GM12872 (cell line): ENCODE data around the gene PRPSAP1.

Experiments
- TF ChIP-seq, protein P1 (sequence below): IDR thresholded peaks from 3 replicates; pipeline ENCODE4 v1.5.1; 2011; ENCODE audit warnings: low read depth, mild to moderate bottlenecking, low read length, moderate library complexity; ENCODE audit not compliant: insufficient read depth

The PRPSAP1 gene

DNA sequence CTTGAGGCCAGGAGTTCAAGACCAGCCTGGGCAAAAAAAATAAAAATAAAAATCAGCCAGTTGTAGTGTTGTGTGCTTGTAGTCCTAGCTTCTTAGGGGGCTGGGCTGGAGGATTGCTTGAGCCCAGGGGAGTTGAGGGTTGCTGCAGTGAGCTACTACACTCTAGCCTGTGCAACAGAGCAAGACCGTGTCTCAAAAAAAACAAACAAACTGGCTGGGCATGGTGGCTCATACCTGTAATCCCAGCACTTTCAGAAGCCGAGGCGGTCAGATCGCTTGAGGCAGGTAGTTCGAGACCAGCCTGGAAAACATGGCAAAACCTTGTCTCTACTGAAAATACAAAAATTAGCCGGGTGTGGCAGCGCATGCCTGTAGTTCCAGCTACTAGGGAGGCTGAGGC lies 93.5 kb downstream of the PRPSAP1 start:
- TF ChIP-seq, protein P1, sequence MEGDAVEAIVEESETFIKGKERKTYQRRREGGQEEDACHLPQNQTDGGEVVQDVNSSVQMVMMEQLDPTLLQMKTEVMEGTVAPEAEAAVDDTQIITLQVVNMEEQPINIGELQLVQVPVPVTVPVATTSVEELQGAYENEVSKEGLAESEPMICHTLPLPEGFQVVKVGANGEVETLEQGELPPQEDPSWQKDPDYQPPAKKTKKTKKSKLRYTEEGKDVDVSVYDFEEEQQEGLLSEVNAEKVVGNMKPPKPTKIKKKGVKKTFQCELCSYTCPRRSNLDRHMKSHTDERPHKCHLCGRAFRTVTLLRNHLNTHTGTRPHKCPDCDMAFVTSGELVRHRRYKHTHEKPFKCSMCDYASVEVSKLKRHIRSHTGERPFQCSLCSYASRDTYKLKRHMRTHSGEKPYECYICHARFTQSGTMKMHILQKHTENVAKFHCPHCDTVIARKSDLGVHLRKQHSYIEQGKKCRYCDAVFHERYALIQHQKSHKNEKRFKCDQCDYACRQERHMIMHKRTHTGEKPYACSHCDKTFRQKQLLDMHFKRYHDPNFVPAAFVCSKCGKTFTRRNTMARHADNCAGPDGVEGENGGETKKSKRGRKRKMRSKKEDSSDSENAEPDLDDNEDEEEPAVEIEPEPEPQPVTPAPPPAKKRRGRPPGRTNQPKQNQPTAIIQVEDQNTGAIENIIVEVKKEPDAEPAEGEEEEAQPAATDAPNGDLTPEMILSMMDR, result no peak
